Mesothelial cell of epicardium (in vitro differentiated cells): ENCODE data around the gene PGA3. TPM values are rescaled to one million over a fixed set of nuclear protein-coding genes. Genes with fewer than 3 reads are reported as not detected.
"Not testable (repeated sequence)": the region's sequence is repeated elsewhere in the genome, so short reads cannot be mapped to it uniquely, and the experiment has no call there.

Experiments
- DNase-seq, 2 experiments: peaks; one replicate each; pipeline ENCODE4 v3.0.0; 2021; ENCODE audit warnings: low spot score in 2 of 2; ENCODE audit not compliant: unreplicated experiment in 2 of 2
- H3K27ac Mint-ChIP-seq: 2 replicates; pipeline ENCODE4 v1.8.0; 2021; ENCODE audit warnings: mixed read lengths
- H3K27me3 Mint-ChIP-seq: 2 replicates; pipeline ENCODE4 v1.8.0; 2021; ENCODE audit warnings: low read depth, mixed read lengths
- H3K36me3 Mint-ChIP-seq: 2 replicates; pipeline ENCODE4 v1.8.0; 2021; ENCODE audit warnings: mixed read lengths
- H3K4me1 Mint-ChIP-seq: 2 replicates; pipeline ENCODE4 v1.8.0; 2021; ENCODE audit warnings: mixed read lengths
- H3K4me3 Mint-ChIP-seq: 2 replicates; pipeline ENCODE4 v1.8.0; 2021; ENCODE audit warnings: mild to moderate bottlenecking, moderate library complexity, mixed read lengths
- H3K9me3 Mint-ChIP-seq: 2 replicates; pipeline ENCODE4 v1.8.0; 2021; ENCODE audit warnings: mixed read lengths
- total RNA-seq: library from RNA; stranded (reverse); gene quantifications from 3 replicates; pipeline ENCODE4 v1.2.1, GENCODE V29; 2021
- TF ChIP-seq, protein P1 (sequence below): fragments of 200-600 bp; sonication (generic); IDR thresholded peaks from one replicate; pipeline ENCODE4 v1.5.0; 2021; ENCODE audit warnings: antibody characterized with exemption; ENCODE audit not compliant: unreplicated experiment

PGA3 gene
- total RNA-seq, 1 donor from 2014 or later, result not detected

GRCh38 chr11:61174949-61175348 lies 28.4 kb upstream of the PGA3 start:
- Mint-ChIP-seq H3K27ac (no peak overlapping the region), H3K4me3 (no peak overlapping the region), H3K9me3 (peaks cover 3% of the 10 kb centered on the region), H3K4me1 (no peaks in the 10 kb centered on the region), H3K27me3 (peaks cover 20% of the 10 kb centered on the region), H3K36me3 (no peaks in the 10 kb centered on the region)
- TF ChIP-seq, protein P1, sequence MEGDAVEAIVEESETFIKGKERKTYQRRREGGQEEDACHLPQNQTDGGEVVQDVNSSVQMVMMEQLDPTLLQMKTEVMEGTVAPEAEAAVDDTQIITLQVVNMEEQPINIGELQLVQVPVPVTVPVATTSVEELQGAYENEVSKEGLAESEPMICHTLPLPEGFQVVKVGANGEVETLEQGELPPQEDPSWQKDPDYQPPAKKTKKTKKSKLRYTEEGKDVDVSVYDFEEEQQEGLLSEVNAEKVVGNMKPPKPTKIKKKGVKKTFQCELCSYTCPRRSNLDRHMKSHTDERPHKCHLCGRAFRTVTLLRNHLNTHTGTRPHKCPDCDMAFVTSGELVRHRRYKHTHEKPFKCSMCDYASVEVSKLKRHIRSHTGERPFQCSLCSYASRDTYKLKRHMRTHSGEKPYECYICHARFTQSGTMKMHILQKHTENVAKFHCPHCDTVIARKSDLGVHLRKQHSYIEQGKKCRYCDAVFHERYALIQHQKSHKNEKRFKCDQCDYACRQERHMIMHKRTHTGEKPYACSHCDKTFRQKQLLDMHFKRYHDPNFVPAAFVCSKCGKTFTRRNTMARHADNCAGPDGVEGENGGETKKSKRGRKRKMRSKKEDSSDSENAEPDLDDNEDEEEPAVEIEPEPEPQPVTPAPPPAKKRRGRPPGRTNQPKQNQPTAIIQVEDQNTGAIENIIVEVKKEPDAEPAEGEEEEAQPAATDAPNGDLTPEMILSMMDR, result no peak
- DNase-seq, result no peak

GRCh38 chr11:61176446-61176845 lies 26.9 kb upstream of the PGA3 start:
- Mint-ChIP-seq H3K27me3 (peaks cover 20% of the 10 kb centered on the region), H3K9me3 (peaks cover 3% of the 10 kb centered on the region), H3K4me3 (no peak overlapping the region), H3K4me1 (no peaks in the 10 kb centered on the region), H3K36me3 (no peaks in the 10 kb centered on the region), H3K27ac (no peak overlapping the region)
- TF ChIP-seq, protein P1, result no peak
- no peak for DNase-seq

DNA sequence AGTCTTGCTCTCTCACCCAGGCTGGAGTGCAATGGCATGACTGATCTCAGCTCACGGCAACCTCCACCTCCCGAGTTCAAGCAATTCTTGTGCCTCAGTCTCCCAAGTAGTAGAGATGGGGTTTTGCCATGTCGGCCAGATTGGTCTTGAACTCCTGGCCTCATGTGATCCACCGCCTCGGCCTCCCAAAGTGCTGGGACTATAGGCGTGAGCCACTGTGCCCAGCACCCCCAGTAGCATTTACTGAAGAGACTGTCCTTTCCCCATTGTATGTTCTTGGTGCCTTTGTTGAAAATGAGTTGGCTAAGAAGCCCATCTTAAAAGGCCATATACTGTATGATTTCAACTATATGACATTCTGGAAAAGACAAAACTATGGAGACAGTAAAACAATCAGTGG lies 23.1 kb upstream of the PGA3 start:
- H3K27ac Mint-ChIP-seq, H3K36me3 Mint-ChIP-seq, DNase-seq, H3K27me3 Mint-ChIP-seq, H3K9me3 Mint-ChIP-seq, H3K4me1 Mint-ChIP-seq, H3K4me3 Mint-ChIP-seq: not testable (repeated sequence)

DNA sequence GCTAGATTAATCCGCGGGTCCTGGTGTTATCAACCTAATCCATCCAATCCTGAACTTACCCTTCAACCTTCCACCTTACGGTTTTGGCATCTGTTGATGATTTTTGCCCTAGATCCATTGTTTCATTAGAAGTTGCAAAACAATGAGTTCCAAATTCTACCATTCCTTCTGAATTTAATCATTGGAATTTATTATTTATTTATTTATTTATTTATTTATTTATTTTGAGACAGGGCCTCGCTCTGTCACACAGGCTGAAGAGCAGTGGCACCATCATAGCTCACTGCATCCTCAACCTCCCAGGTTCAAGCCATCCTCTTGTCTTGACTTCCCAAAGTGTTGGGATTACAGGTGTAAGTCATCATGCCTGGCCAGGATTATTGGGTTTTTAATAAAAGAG lies 21.8 kb upstream of the PGA3 start:
- Mint-ChIP-seq H3K27ac (no peak overlapping the region), H3K4me3 (no peak overlapping the region), H3K9me3 (no peaks in the 10 kb centered on the region), H3K36me3 (no peaks in the 10 kb centered on the region), H3K4me1 (peaks cover 6% of the 10 kb centered on the region), H3K27me3 (peaks cover 5% of the 10 kb centered on the region)
- TF ChIP-seq, protein P1, result no peak
- no peak for DNase-seq

GRCh38 chr11:61183645-61184044 lies 19.7 kb upstream of the PGA3 start:
- DNase-seq, result no peak
- Mint-ChIP-seq H3K27me3 (peaks cover 5% of the 10 kb centered on the region), H3K27ac (peak overlapping the region; percentile 49), H3K36me3 (no peaks in the 10 kb centered on the region), H3K9me3 (no peaks in the 10 kb centered on the region), H3K4me1 (peaks cover 6% of the 10 kb centered on the region), H3K4me3 (no peak overlapping the region)
- TF ChIP-seq, protein P1, result no peak

GRCh38 chr11:61186504-61186903 lies 16.8 kb upstream of the PGA3 start:
- no peaks in the 10 kb centered on the region for H3K9me3 Mint-ChIP-seq
- no peak overlapping the region for H3K27ac Mint-ChIP-seq
- TF ChIP-seq, protein P1, result no peak
- no peak overlapping the region for H3K4me3 Mint-ChIP-seq
- H3K4me1 Mint-ChIP-seq, result peaks cover 6% of the 10 kb centered on the region
- H3K27me3 Mint-ChIP-seq, result no peaks in the 10 kb centered on the region
- DNase-seq, result no peak
- no peaks in the 10 kb centered on the region for H3K36me3 Mint-ChIP-seq
